Measurements from ENCODE around the gene HIP1R. TPM values are rescaled to one million over a fixed set of nuclear protein-coding genes. Genes with fewer than 3 reads are reported as not detected.

The HIP1R gene
- total RNA-seq, 1 experiment from 2014 or later: 33.1 TPM

DNA sequence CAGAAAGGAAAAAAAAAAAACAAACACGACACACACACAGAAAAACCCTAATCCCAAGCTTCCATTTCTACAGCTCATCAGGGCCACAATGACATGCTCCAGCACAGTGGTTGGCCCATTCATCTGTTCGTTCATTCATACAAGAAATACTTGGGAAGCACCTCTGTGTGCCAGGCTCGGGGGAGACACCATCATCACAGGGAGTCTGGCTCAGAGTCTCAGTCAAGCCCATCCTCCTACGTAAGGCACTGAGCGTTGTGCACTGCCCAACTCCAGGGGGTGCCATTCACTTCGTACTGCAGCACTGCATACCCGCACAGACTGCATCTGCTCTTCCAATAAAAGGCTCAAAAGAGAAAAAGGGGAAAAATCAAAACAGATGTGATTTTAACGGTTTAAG is 45.4 kb downstream of the HIP1R start:
- Histone ChIP-seq H4K20me1 (ENCODE audit: insufficient read depth) (peaks cover 63% of the 10 kb centered on the region), H3K9me2 (ENCODE audit: insufficient read depth) (no peaks in the 10 kb centered on the region), H3K27ac (no peak overlapping the region), H3K79me2 (ENCODE audit: low read depth) (peaks cover 98% of the 10 kb centered on the region), H3K36me3 (ENCODE audit: low read depth) (peaks cover 12% of the 10 kb centered on the region; the same call in 1 of the 2 replicates), H3K4me2 (no peak overlapping the region), H3K4me3 (no peak overlapping the region), H2AFZ (no peak overlapping the region), H3K27me3 (ENCODE audit: insufficient read depth, low read depth) (no peaks in the 10 kb centered on the region), H3K4me1 (replicated peaks; ENCODE audit: insufficient read depth) (0 out of 2 replicates have a peak, but pooled peaks cover 14% of the 10 kb centered on the region), H3F3A (ENCODE audit: insufficient read depth, low read depth) (peaks cover 16% of the 10 kb centered on the region; the same call in 1 of the 2 replicates), H3K9me3 (ENCODE audit: insufficient read depth, low read depth) (no peaks in the 10 kb centered on the region)
- no TSS peak for BruUV-seq (replicated peaks)
- intact Hi-C loops (cut with micrococcal nuclease; ENCODE audit: unreplicated experiment): no loop called here
- CTCF ChIA-PET: no interaction called here
- peak in 1 of 2 experiments; percentile 28 for DNase-seq
- TF ChIP-seq CTCF (conservative IDR thresholded peaks at IDR 0.05) (0 out of 2 replicates have a peak, but pooled peaks have one; percentile 31), EZH2 (IDR thresholded peaks at IDR 0.05; ENCODE audit: low read depth) (no peak)
- POLR2A ChIA-PET (ENCODE audit: unreplicated experiment): no interaction called here

- Histone ChIP-seq H3F3A (ENCODE audit: insufficient read depth, low read depth) (peaks cover 24% of the 10 kb centered on the region), H3K4me1 (replicated peaks; ENCODE audit: insufficient read depth) (peaks cover 36% of the 10 kb centered on the region), H3K27ac (no peak overlapping the region), H3K9me2 (ENCODE audit: insufficient read depth) (no peaks in the 10 kb centered on the region), H4K20me1 (ENCODE audit: insufficient read depth) (peaks cover 41% of the 10 kb centered on the region; the same call in 1 of the 2 replicates), H3K4me2 (no peak overlapping the region), H3K27me3 (ENCODE audit: insufficient read depth, low read depth) (no peaks in the 10 kb centered on the region), H3K9me3 (ENCODE audit: insufficient read depth, low read depth) (no peaks in the 10 kb centered on the region), H3K79me2 (ENCODE audit: low read depth) (peaks cover 98% of the 10 kb centered on the region), H2AFZ (no peak overlapping the region), H3K4me3 (no peak overlapping the region), H3K36me3 (ENCODE audit: low read depth) (peaks cover 12% of the 10 kb centered on the region; the same call in 1 of the 2 replicates)
- BruUV-seq (replicated peaks): no TSS peak
- no peak for DNase-seq
- intact Hi-C loops (cut with micrococcal nuclease; ENCODE audit: unreplicated experiment): no loop called here
- no peak for TF ChIP-seq EZH2 (IDR thresholded peaks at IDR 0.05; ENCODE audit: low read depth)
- no peak for TF ChIP-seq CTCF (conservative IDR thresholded peaks at IDR 0.05)
- POLR2A ChIA-PET (ENCODE audit: unreplicated experiment): no interaction called here
- CTCF ChIA-PET: no interaction called here
Measured at GRCh38 chr12:122882908-122883558, 47.8 kb downstream of the HIP1R start.

GRCh38 chr12:122884091-122884826 is 49.0 kb downstream of the HIP1R start:
- TF ChIP-seq EZH2 (IDR thresholded peaks at IDR 0.05; ENCODE audit: low read depth) (no peak), CTCF (conservative IDR thresholded peaks at IDR 0.05) (no peak)
- Histone ChIP-seq H3K4me1 (replicated peaks; ENCODE audit: insufficient read depth) (peaks cover 45% of the 10 kb centered on the region), H3K4me3 (no peak overlapping the region), H3K27ac (0 out of 2 replicates have a peak overlapping the region, but pooled peaks have one; percentile 9), H3K27me3 (ENCODE audit: insufficient read depth, low read depth) (no peaks in the 10 kb centered on the region), H3K4me2 (no peak overlapping the region), H4K20me1 (ENCODE audit: insufficient read depth) (peaks cover 37% of the 10 kb centered on the region; the same call in 1 of the 2 replicates), H3K36me3 (ENCODE audit: low read depth) (peaks cover 12% of the 10 kb centered on the region; the same call in 1 of the 2 replicates), H2AFZ (no peak overlapping the region), H3K79me2 (ENCODE audit: low read depth) (peaks cover 91% of the 10 kb centered on the region), H3K9me2 (ENCODE audit: insufficient read depth) (no peaks in the 10 kb centered on the region), H3F3A (ENCODE audit: insufficient read depth, low read depth) (peaks cover 29% of the 10 kb centered on the region), H3K9me3 (ENCODE audit: insufficient read depth, low read depth) (no peaks in the 10 kb centered on the region)
- BruUV-seq (replicated peaks): no TSS peak
- DNase-seq: no peak
- ChIA-PET POLR2A (ENCODE audit: unreplicated experiment) (no interaction called here), CTCF (no interaction called here)
- intact Hi-C loops (cut with micrococcal nuclease; ENCODE audit: unreplicated experiment): no loop called here

Data from PC-9 (cell line).